PFSK-1 (cell line): Measurements from ENCODE around the gene ATP11A.

Experiments used
- POLR2AphosphoS5 ChIP-seq: IDR thresholded peaks from 2 replicates; pipeline ENCODE4 v1.6.1; 2012; ENCODE audit warnings: low read depth, mild to moderate bottlenecking, control low read depth, low read length, moderate library complexity
- SIN3A ChIP-seq: IDR thresholded peaks from 2 replicates; pipeline ENCODE4 v1.6.1; 2012; ENCODE audit warnings: mild to moderate bottlenecking, low read length, moderate library complexity, borderline replicate concordance; ENCODE audit not compliant: insufficient read depth
- TAF1 ChIP-seq: IDR thresholded peaks from 2 replicates; pipeline ENCODE4 v1.6.1; 2012; ENCODE audit warnings: low read length, control low read depth, borderline replicate concordance; ENCODE audit not compliant: insufficient read depth
- TF ChIP-seq, protein P1 (sequence below), 2 experiments: IDR thresholded peaks; 2 replicates each; pipeline versions ENCODE4 v1.6.1 to v1.8.0; 2011 to 2012; ENCODE audit warnings: low read depth in 2 of 2, low read length in 2 of 2, control low read depth in 1 of 2, inconsistent platforms in 1 of 2, mild to moderate bottlenecking in 1 of 2, moderate library complexity in 1 of 2; ENCODE audit not compliant: insufficient read depth in 1 of 2

DNA sequence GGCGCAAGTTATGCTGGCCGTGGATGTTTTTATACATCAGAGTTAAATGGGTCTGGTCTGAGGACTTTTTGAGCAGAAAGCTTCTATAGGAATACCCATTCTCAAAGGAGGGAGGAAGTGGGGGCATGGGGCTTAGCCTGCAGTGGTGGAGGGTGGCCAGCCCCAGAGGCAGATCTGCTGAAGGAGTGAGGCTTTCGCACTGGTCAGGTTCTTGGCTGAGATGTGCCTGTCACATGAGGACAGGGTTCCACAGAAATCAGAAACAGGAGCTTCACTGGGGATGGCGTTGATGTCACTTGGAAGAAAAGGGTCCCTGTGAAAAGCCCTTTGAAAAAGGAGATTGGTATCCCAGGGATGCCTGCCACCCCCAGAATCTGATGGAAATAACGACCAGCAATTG is 178.5 kb downstream of the ATP11A start:
- TF ChIP-seq TAF1: no peak
- TF ChIP-seq POLR2AphosphoS5: no peak
- no peak for TF ChIP-seq SIN3A
- TF ChIP-seq, protein P1, sequence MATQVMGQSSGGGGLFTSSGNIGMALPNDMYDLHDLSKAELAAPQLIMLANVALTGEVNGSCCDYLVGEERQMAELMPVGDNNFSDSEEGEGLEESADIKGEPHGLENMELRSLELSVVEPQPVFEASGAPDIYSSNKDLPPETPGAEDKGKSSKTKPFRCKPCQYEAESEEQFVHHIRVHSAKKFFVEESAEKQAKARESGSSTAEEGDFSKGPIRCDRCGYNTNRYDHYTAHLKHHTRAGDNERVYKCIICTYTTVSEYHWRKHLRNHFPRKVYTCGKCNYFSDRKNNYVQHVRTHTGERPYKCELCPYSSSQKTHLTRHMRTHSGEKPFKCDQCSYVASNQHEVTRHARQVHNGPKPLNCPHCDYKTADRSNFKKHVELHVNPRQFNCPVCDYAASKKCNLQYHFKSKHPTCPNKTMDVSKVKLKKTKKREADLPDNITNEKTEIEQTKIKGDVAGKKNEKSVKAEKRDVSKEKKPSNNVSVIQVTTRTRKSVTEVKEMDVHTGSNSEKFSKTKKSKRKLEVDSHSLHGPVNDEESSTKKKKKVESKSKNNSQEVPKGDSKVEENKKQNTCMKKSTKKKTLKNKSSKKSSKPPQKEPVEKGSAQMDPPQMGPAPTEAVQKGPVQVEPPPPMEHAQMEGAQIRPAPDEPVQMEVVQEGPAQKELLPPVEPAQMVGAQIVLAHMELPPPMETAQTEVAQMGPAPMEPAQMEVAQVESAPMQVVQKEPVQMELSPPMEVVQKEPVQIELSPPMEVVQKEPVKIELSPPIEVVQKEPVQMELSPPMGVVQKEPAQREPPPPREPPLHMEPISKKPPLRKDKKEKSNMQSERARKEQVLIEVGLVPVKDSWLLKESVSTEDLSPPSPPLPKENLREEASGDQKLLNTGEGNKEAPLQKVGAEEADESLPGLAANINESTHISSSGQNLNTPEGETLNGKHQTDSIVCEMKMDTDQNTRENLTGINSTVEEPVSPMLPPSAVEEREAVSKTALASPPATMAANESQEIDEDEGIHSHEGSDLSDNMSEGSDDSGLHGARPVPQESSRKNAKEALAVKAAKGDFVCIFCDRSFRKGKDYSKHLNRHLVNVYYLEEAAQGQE (IDR thresholded peaks at IDR 0.05; ENCODE audit: insufficient read depth in 1 of 2, low read depth in 2 of 2, low read length in 2 of 2): no peak
